HG03469 (cell line): ENCODE measurements around the gene ISG20.
A peak's percentile ranks its signal among the peaks of the same experiment; 100 is the strongest.

Experiments used
- ATAC-seq: cut with Tn5 transposase; IDR thresholded peaks from one replicate; pipeline ENCODE4 v1.9.1; 2021; ENCODE audit warnings: mild to moderate bottlenecking, moderate library complexity, moderate number of reproducible peaks; ENCODE audit not compliant: unreplicated experiment

The ISG20 gene

GRCh38 chr15:88638626-88639372 lies at the start of gene ISG20:
TSS of gene ISG20 (plus strand) at chr15:88639016. CDS start at chr15:88639367, 351 bp downstream.
- peak; percentile 67 for ATAC-seq

- ATAC-seq: no peak
Observed at GRCh38 chr15:88590759-88591158, 48.1 kb upstream of the ISG20 start.

GRCh38 chr15:88591384-88591783 lies 47.4 kb upstream of the ISG20 start:
- no peak for ATAC-seq

GRCh38 chr15:88603885-88604284 lies 34.9 kb upstream of the ISG20 start:
- ATAC-seq: no peak

GRCh38 chr15:88604381-88605188 lies 34.2 kb upstream of the ISG20 start:
- no peak for ATAC-seq

GRCh38 chr15:88605189-88606069 lies 33.4 kb upstream of the ISG20 start:
- ATAC-seq: no peak

- no peak for ATAC-seq
Observed at GRCh38 chr15:88606070-88606794, 32.6 kb upstream of the ISG20 start.

- ATAC-seq: no peak
Observed at GRCh38 chr15:88607951-88608350, 30.9 kb upstream of the ISG20 start.

GRCh38 chr15:88608607-88609181 lies 30.1 kb upstream of the ISG20 start:
- no peak for ATAC-seq

- ATAC-seq: no peak
Observed at GRCh38 chr15:88609344-88610090, 29.3 kb upstream of the ISG20 start.

GRCh38 chr15:88610701-88611231 lies 28.1 kb upstream of the ISG20 start:
- no peak for ATAC-seq

GRCh38 chr15:88612186-88612796 lies 26.5 kb upstream of the ISG20 start:
- no peak for ATAC-seq

GRCh38 chr15:88613074-88613944 lies 25.5 kb upstream of the ISG20 start:
- no peak for ATAC-seq

GRCh38 chr15:88615303-88616107 lies 23.3 kb upstream of the ISG20 start:
- ATAC-seq: no peak

GRCh38 chr15:88616240-88616639 lies 22.6 kb upstream of the ISG20 start:
- ATAC-seq: no peak

GRCh38 chr15:88617031-88617722 lies 21.6 kb upstream of the ISG20 start:
- ATAC-seq: no peak
